22Rv1 (cell line): Measurements from ENCODE around the gene KRT33B.

ENCODE experiments used
- H3K27ac ChIP-seq: fragments of 450-650 bp; 2 replicates; pipeline ENCODE4 v1.5.1; 2017
- CTCF ChIP-seq: fragments of 450-650 bp; IDR thresholded peaks from 2 replicates; pipeline ENCODE4 v1.5.1; 2017; ENCODE audit warnings: mild to moderate bottlenecking
- ZFX ChIP-seq: fragments of 450-650 bp; IDR thresholded peaks from 2 replicates; pipeline ENCODE4 v1.6.1; 2017; ENCODE audit warnings: antibody characterized with exemption, borderline replicate concordance

The KRT33B gene

GRCh38 chr17:41334385-41335305, 35.0 kb downstream of the KRT33B start:
- no peak overlapping the region for H3K27ac ChIP-seq
- TF ChIP-seq ZFX (no peak), CTCF (no peak)

GRCh38 chr17:41333836-41334235, 35.8 kb downstream of the KRT33B start:
- TF ChIP-seq CTCF, result no peak
- TF ChIP-seq ZFX, result no peak
- no peak overlapping the region for H3K27ac ChIP-seq

GRCh38 chr17:41333098-41333497, 36.5 kb downstream of the KRT33B start:
- H3K27ac ChIP-seq, result no peak overlapping the region
- TF ChIP-seq ZFX (no peak), CTCF (no peak)

- H3K27ac ChIP-seq, result no peak overlapping the region
- TF ChIP-seq ZFX, result no peak
- no peak for TF ChIP-seq CTCF
Observed at GRCh38 chr17:41332239-41332638, 37.4 kb downstream of the KRT33B start.

- TF ChIP-seq CTCF, result no peak
- TF ChIP-seq ZFX, result no peak
- H3K27ac ChIP-seq, result no peak overlapping the region
Observed at GRCh38 chr17:41331606-41332005, 38.0 kb downstream of the KRT33B start.

GRCh38 chr17:41329279-41329948, 40.2 kb downstream of the KRT33B start:
- H3K27ac ChIP-seq, result no peak overlapping the region
- peak; percentile 77 for TF ChIP-seq CTCF
- TF ChIP-seq ZFX, result no peak

GRCh38 chr17:41328207-41328606, 41.4 kb downstream of the KRT33B start:
- H3K27ac ChIP-seq, result no peak overlapping the region
- TF ChIP-seq ZFX, result no peak
- no peak for TF ChIP-seq CTCF
